OCI-LY1 (cell line): ENCODE results near the gene PLGRKT.

Experiments used
- CTCF ChIP-seq: fragments of 200-600 bp; sonication (generic), shearing (Covaris generic); IDR thresholded peaks from 2 replicates; pipeline ENCODE4 v1.5.1; 2017; ENCODE audit warnings: mild to moderate bottlenecking, antibody characterized with exemption, low read length, moderate library complexity, mixed read lengths
- EZH2 ChIP-seq: fragments of 200-600 bp; sonication (generic), shearing (Covaris generic); IDR thresholded peaks from 2 replicates; pipeline ENCODE4 v1.8.0; 2017; ENCODE audit warnings: borderline replicate concordance, mixed run types, mild to moderate bottlenecking, antibody characterized with exemption, low read length, moderate library complexity, mixed read lengths

GRCh38 chr9:5354184-5354583 is 83.5 kb downstream of the PLGRKT start:
- TF ChIP-seq CTCF (no peak), EZH2 (no peak)
